K562 (cell line): ENCODE results near the gene KXD1.

Experiments
- CBX3 ChIP-seq, 2 experiments: IDR thresholded peaks; 1 replicate in 1 of 2; 2 replicates in 1 of 2; pipeline ENCODE4 v1.6.1; 2012; ENCODE audit warnings: inconsistent platforms in 2 of 2, low read length in 2 of 2, borderline replicate concordance in 1 of 2, control low read depth in 1 of 2
- CTCF ChIP-seq, 3 experiments: IDR thresholded peaks in 2 of 3; conservative IDR thresholded peaks in 1 of 3; 2 replicates each; pipeline ENCODE4 v1.5.1; 2011 to 2012; ENCODE audit warnings: low read length in 3 of 3, mild to moderate bottlenecking in 3 of 3, control low read depth in 2 of 3, improper control_type of control experiment in 1 of 3, inconsistent platforms in 1 of 3, low read depth in 1 of 3, mixed read lengths in 1 of 3, moderate library complexity in 1 of 3; ENCODE audit not compliant: insufficient read depth in 2 of 3
- POLR2A ChIP-seq: fragments of 450-650 bp; conservative IDR thresholded peaks from 2 replicates; pipeline ENCODE4 v1.6.1; 2016
- THRA ChIP-seq: fragments of 450-650 bp; IDR thresholded peaks from 2 replicates; pipeline ENCODE4 v1.6.1; 2017; ENCODE audit warnings: mild to moderate bottlenecking, moderate library complexity
- TRIM24 ChIP-seq, 2 experiments: fragments of 450-650 bp; IDR thresholded peaks; 2 replicates each; pipeline ENCODE4 v1.6.1; 2016
- USF1 ChIP-seq: sonication (generic); formaldehyde crosslinking; IDR thresholded peaks from 2 replicates; pipeline ENCODE4 v1.9.0; 2022; ENCODE audit warnings: mild to moderate bottlenecking, missing genetic modification reagents
- TF ChIP-seq, protein P1 (sequence below): sonication (generic); formaldehyde crosslinking; IDR thresholded peaks from 2 replicates; pipeline ENCODE4 v1.5.0; 2020; ENCODE audit warnings: missing genetic modification reagents

- TF ChIP-seq USF1 (CRISPR knock-in tag), result no peak
- no peak for TF ChIP-seq THRA
- TF ChIP-seq, protein P1, sequence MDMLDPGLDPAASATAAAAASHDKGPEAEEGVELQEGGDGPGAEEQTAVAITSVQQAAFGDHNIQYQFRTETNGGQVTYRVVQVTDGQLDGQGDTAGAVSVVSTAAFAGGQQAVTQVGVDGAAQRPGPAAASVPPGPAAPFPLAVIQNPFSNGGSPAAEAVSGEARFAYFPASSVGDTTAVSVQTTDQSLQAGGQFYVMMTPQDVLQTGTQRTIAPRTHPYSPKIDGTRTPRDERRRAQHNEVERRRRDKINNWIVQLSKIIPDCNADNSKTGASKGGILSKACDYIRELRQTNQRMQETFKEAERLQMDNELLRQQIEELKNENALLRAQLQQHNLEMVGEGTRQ (CRISPR knock-in tag), result no peak
- no peak for TF ChIP-seq CBX3 (IDR thresholded peaks at IDR 0.05; ENCODE audit: borderline replicate concordance in 1 of 2, low read length in 2 of 2)
- TF ChIP-seq TRIM24 (IDR thresholded peaks at IDR 0.05), result no peak
- TF ChIP-seq POLR2A, result no peak
- no peak for TF ChIP-seq CTCF (IDR thresholded peaks at IDR 0.05 in 2 of 3, conservative IDR thresholded peaks at IDR 0.05 in 1 of 3; ENCODE audit: insufficient read depth in 2 of 3, low read depth in 1 of 3, low read length in 3 of 3)
Measured at GRCh38 chr19:18616023-18616422, 58.4 kb downstream of the KXD1 start.
